Activated T-helper 1 cell treated with anti-CD3 and anti-CD28 coated beads, Interleukin-2, amount 50 U/mL, for 16 hours (primary cell): Measurements from ENCODE around the gene IFI44.

Experiments used
- DNase-seq, 2 donors: peaks; one replicate each; pipeline ENCODE4 v3.0.0-alpha.2; 2020; ENCODE audit warnings: low read depth in 1 of 2, low spot score in 1 of 2

IFI44 gene

DNA sequence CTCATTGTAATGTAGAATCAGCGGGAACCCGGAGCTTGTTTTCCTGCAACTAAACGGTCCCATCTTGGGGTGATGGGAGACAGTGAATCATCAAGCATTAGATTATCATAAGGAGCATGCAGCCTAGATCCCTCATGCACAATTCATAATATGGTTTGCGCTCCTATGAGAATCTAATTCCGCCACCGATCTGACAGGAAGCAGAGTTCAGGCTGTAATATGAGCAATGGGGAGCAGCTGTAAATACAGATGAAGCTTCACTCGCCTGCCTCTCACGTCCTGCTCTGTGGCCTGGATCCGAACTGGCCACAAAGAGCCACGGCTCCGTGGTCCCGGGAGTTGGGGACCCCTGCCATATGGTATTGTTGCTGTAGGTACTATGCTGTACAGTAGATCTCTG is 1.6 kb downstream of the IFI44 start:
- DNase-seq = no peak

GRCh38 chr1:78652019-78652560 is 2.5 kb downstream of the IFI44 start:
- DNase-seq = no peak

- DNase-seq = no peak
Observed at GRCh38 chr1:78658901-78659300, 9.3 kb downstream of the IFI44 start.

GRCh38 chr1:78663923-78664322 is 14.3 kb downstream of the IFI44 start:
- DNase-seq = no peak

DNA sequence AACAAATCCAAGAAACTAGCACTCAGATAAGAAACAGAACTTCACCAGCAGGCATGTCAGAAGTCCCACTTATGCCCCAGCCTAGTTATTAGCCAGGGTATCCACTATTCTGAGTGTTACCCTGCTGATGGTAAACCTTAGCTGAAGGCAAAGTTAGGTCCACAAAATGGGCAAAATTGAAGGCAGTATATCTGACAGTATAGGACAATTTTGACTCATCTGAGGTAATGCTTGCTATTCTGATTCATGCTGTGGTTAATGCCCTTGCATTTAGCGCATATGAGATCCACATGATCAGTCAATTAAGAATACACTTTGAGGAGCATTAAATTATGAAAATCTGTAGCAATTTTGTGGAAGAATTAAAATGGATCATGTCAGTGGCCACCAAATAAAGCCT is 15.1 kb downstream of the IFI44 start:
- no peak for DNase-seq

- no peak for DNase-seq
Observed at GRCh38 chr1:78665809-78666208, 16.2 kb downstream of the IFI44 start.

- DNase-seq = no peak
Observed at GRCh38 chr1:78667939-78668338, 18.3 kb downstream of the IFI44 start.

GRCh38 chr1:78668427-78668826 is 18.8 kb downstream of the IFI44 start:
- no peak for DNase-seq

GRCh38 chr1:78672428-78672827 is 22.8 kb downstream of the IFI44 start:
- no peak for DNase-seq

GRCh38 chr1:78673120-78673519 is 23.5 kb downstream of the IFI44 start:
- DNase-seq = no peak

- DNase-seq = peak in 1 of 2 donors; percentile 13
Observed at GRCh38 chr1:78676347-78676982, 26.8 kb downstream of the IFI44 start.

DNA sequence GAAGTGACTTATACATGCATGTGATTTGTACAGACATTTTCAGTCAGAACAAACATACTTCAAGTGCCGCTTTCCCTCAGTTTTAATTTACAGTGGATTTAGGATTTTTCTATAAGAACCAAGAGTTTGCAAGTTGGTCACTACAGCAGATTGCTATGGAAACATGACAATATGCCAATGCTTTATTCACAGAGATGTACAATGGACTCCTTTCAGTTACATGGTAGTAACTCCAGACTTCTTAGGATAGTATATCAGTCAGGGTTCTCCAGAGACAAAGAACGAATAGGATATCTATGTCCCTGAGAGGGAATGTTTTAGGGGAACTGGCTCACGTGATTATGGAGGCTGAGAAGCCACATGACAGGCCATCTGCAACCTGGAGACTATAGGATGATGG is 27.4 kb downstream of the IFI44 start:
- DNase-seq = no peak

GRCh38 chr1:78677788-78678187 is 28.2 kb downstream of the IFI44 start:
- DNase-seq = no peak

DNA sequence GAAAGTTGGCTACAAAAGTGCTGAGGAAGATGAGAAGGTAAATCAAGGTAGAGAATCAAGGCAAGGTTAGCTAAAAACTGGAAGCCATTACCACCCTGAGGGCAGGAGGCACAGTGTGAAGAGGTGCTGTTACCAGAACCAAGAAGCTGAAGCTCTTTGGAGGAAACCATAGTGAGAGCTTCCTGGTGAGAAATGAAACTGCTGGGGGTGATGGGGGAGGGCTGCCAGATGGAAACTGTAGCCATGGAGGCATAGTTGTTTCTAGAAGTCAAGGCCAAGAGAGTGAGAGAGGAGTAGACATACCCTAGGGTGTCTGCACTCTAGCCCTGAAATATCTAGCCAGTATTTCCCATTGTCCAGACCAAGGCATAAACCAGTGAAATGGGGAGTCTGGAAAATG is 28.7 kb downstream of the IFI44 start:
- no peak for DNase-seq

- DNase-seq = no peak
Observed at GRCh38 chr1:78681265-78681664, 31.6 kb downstream of the IFI44 start.

- DNase-seq = no peak
Observed at GRCh38 chr1:78682496-78682895, 32.9 kb downstream of the IFI44 start.

DNA sequence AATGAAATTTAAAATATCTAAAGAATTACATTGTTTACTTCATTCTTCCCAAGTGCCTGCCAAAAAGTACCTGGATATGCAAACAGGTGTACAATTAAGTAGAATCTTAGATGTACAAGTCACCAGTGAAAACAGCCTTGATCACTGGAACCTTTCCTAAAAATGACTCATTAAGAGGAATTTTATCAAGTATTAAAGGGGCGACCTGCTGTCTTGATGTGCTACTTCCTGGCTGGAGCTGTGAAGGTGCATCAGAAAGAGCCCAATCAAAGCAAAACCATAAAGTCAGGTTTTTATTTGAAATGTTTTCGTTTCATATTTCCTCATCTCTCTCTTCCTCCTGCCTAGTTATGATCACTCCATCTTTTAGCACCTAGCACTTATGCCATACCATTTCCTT is 33.4 kb downstream of the IFI44 start:
- DNase-seq = no peak

GRCh38 chr1:78687315-78687714 is 37.7 kb downstream of the IFI44 start:
- no peak for DNase-seq

DNA sequence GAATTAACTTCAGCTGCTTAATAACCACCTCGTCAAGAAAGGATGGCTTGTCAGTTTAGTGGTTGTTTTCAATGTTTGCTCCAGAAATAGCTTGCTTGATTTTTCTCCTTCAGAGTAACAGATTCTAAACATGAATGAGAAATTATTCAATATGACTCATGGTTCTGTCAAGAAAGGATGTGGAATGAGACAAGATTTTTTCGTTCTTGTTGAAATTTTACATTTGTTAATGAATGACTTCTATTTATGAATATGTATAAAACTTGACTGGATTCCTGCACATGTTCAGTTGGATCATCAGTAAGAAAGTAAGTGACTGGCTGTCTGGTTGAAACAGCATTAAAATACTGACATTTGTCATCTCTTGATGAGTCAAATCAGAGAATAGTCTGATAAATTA is 38.3 kb downstream of the IFI44 start:
- DNase-seq = no peak

- no peak for DNase-seq
Observed at GRCh38 chr1:78688697-78689096, 39.1 kb downstream of the IFI44 start.

DNA sequence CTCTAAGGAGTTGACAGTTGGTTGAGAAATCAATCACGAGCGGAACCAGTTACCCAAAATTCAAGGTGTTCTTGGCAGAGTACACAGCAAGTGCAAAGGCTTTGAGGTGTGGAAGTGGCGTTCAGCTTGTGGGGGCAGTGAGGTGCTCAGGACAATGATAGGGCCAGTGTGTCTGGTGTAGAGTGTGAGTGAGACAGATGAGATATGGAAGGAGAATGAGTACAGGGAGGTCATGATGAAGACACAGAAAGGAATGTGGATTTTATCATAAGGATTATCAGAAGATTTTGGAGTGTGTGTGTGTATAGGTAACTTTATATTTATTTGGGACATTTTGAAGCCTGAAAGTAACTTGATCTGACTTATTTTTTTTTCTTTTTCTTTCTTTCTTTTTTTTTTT is 40.9 kb downstream of the IFI44 start:
- DNase-seq = no peak

GRCh38 chr1:78691995-78692747 is 42.5 kb downstream of the IFI44 start:
- no peak for DNase-seq

DNA sequence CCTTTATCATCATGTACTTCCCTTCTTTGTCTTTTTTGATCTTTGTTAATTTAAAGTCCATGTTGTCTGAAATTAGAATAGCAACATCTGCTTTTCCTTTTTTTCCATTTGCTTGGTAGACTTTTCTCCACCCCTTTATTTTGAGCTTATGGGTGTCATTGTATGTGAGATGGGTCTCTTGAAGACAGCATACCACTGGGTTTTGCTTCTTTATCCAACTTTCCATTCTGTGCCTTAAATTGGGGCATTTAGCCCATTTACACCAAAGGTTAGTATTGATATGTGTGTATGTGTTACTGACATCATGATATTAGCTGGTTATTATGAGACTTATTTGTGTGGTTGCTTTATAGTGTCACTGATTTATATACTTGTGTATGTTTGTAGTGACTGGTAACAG is 50.2 kb downstream of the IFI44 start:
- DNase-seq = no peak
